Uterus (tissue), 4 donors: ENCODE results near the gene COL4A2. TPM values are rescaled to one million over a fixed set of nuclear protein-coding genes. Genes with fewer than 3 reads are reported as not detected.

Experiments used
- DNase-seq, 2 donors: peaks; one replicate each; pipeline ENCODE4 v3.0.0-alpha.2; 2019 to 2020
- H3K27ac ChIP-seq, 2 donors: fragments of 200-600 bp; sonication (generic); 1 replicate in 1 of 2; 2 replicates in 1 of 2; pipeline ENCODE4 v1.5.1; 2016 to 2018
- H3K27me3 ChIP-seq, 2 donors: fragments of 200-600 bp; sonication (generic); one replicate each; pipeline ENCODE4 v1.5.1; 2018 to 2019; ENCODE audit warnings: control low read depth in 1 of 2
- H3K36me3 ChIP-seq, 2 donors: fragments of 200-600 bp; sonication (generic); one replicate each; pipeline ENCODE4 v1.5.1; 2019; ENCODE audit warnings: control low read depth in 1 of 2
- H3K4me1 ChIP-seq, 2 donors: fragments of 200-600 bp; sonication (generic); one replicate each; pipeline ENCODE4 v1.5.1; 2018 to 2019; ENCODE audit warnings: control low read depth in 1 of 2
- H3K4me3 ChIP-seq, 2 donors: fragments of 200-600 bp; sonication (generic); 1 replicate in 1 of 2; 2 replicates in 1 of 2; pipeline ENCODE4 v1.5.1; 2018 to 2019; ENCODE audit warnings: mild to moderate bottlenecking in 1 of 2
- H3K9me3 ChIP-seq, 2 donors: fragments of 200-600 bp; sonication (generic); one replicate each; pipeline ENCODE4 v1.5.1; 2019; ENCODE audit warnings: control low read depth in 1 of 2
- CTCF ChIP-seq, 4 experiments: fragments of 200-600 bp in 2 of 4; fragments of 450-650 bp in 2 of 4; sonication (generic) in 2 of 4; IDR thresholded peaks; one replicate each; pipeline ENCODE4 v1.5.1; 2016 to 2019; ENCODE audit warnings: antibody characterized with exemption in 4 of 4, mild to moderate bottlenecking in 2 of 4, moderate library complexity in 1 of 4
- POLR2A ChIP-seq, 2 donors: fragments of 450-650 bp; IDR thresholded peaks; one replicate each; pipeline ENCODE4 v1.6.1; 2016; ENCODE audit warnings: antibody characterized with exemption in 2 of 2, mild to moderate bottlenecking in 1 of 2, moderate library complexity in 1 of 2
- intact Hi-C: fragments of 100-400 bp; cut with DNase I; formaldehyde crosslinking; loops from one replicate; pipeline ENCODE4 v1.15.1; 2023; ENCODE audit warnings: low total_unique reads
- total RNA-seq, 4 donors: library from RNA; depleted of rRNA in 3 of 4; stranded (reverse); fragments of >200 nt in 3 of 4; gene quantifications; one replicate each; pipeline versions ENCODE4 v1.1.0 to v1.2.4, GENCODE V29; 2014 to 2023
- donor health status: DM: yes; HTN: yes; CAD: no.

Gene COL4A2
- total RNA-seq, 4 donors from 2014 or later, result 157 to 606 (median 284) TPM

- intact Hi-C loops, result no loop called here
- peaks cover 4 to 12% of the 10 kb centered on the region in 2 donors for H3K4me1 ChIP-seq
- TF ChIP-seq POLR2A (IDR thresholded peaks at IDR 0.05) (no peak), CTCF (IDR thresholded peaks at IDR 0.05) (no peak)
- no peak overlapping the region for H3K4me3 ChIP-seq
- H3K9me3 ChIP-seq, result no peaks in the 10 kb centered on the region
- H3K27ac ChIP-seq, result peak overlapping the region; percentile 45 to 52
- DNase-seq, result no peak
- H3K27me3 ChIP-seq, result no peaks in the 10 kb centered on the region
- no peaks in the 10 kb centered on the region for H3K36me3 ChIP-seq
Observed at GRCh38 chr13:110276553-110276950, 30.5 kb upstream of the COL4A2 start.

GRCh38 chr13:110277357-110277975 is 29.6 kb upstream of the COL4A2 start:
- Histone ChIP-seq H3K27ac (peak overlapping the region; percentile 45 to 52), H3K4me1 (peaks cover 4 to 12% of the 10 kb centered on the region in 2 donors), H3K27me3 (no peaks in the 10 kb centered on the region), H3K9me3 (no peaks in the 10 kb centered on the region), H3K4me3 (no peak overlapping the region), H3K36me3 (no peaks in the 10 kb centered on the region)
- TF ChIP-seq POLR2A (IDR thresholded peaks at IDR 0.05) (no peak), CTCF (IDR thresholded peaks at IDR 0.05) (no peak)
- intact Hi-C loops, result no loop called here
- no peak for DNase-seq

GRCh38 chr13:110278859-110279258 is 28.2 kb upstream of the COL4A2 start:
- Histone ChIP-seq H3K4me3 (no peak overlapping the region), H3K27ac (peak overlapping the region; percentile 21 to 65), H3K36me3 (no peaks in the 10 kb centered on the region), H3K4me1 (peaks cover 4 to 18% of the 10 kb centered on the region in 2 donors), H3K9me3 (no peaks in the 10 kb centered on the region), H3K27me3 (no peaks in the 10 kb centered on the region)
- DNase-seq, result no peak
- intact Hi-C loops, result no loop called here
- TF ChIP-seq POLR2A (IDR thresholded peaks at IDR 0.05) (no peak), CTCF (IDR thresholded peaks at IDR 0.05) (no peak)

- no peaks in the 10 kb centered on the region for H3K9me3 ChIP-seq
- H3K27me3 ChIP-seq, result no peaks in the 10 kb centered on the region
- H3K4me3 ChIP-seq, result no peak overlapping the region
- intact Hi-C loops, result no loop called here
- peak overlapping the region; percentile 50 to 65 for H3K27ac ChIP-seq
- no peak for DNase-seq
- peaks cover 4 to 18% of the 10 kb centered on the region in 2 donors for H3K4me1 ChIP-seq
- no peak for TF ChIP-seq POLR2A (IDR thresholded peaks at IDR 0.05)
- no peak for TF ChIP-seq CTCF (IDR thresholded peaks at IDR 0.05)
- H3K36me3 ChIP-seq, result no peaks in the 10 kb centered on the region
Observed at GRCh38 chr13:110279684-110280083, 27.4 kb upstream of the COL4A2 start.

- Histone ChIP-seq H3K9me3 (no peaks in the 10 kb centered on the region), H3K27ac (peak overlapping the region; percentile 50 to 65), H3K27me3 (no peaks in the 10 kb centered on the region), H3K36me3 (no peaks in the 10 kb centered on the region), H3K4me1 (peaks cover 4 to 18% of the 10 kb centered on the region in 2 donors), H3K4me3 (no peak overlapping the region)
- DNase-seq, result no peak
- intact Hi-C loops, result no loop called here
- TF ChIP-seq POLR2A (IDR thresholded peaks at IDR 0.05) (no peak), CTCF (IDR thresholded peaks at IDR 0.05) (no peak)
Observed at GRCh38 chr13:110280231-110280813, 26.8 kb upstream of the COL4A2 start.
